Transverse colon (tissue), 4 donors: ENCODE results near the gene MPO.

Experiments
- EP300 ChIP-seq: sonication (generic); formaldehyde crosslinking; IDR thresholded peaks from one replicate; pipeline ENCODE4 v1.6.1; 2017; ENCODE audit warnings: antibody characterized with exemption, low read depth
- POLR2A ChIP-seq: fragments of 450-650 bp; IDR thresholded peaks from one replicate; pipeline ENCODE4 v1.6.1; 2016; ENCODE audit warnings: antibody characterized with exemption, mild to moderate bottlenecking, moderate library complexity
- POLR2AphosphoS5 ChIP-seq, 3 donors: sonication (generic); formaldehyde crosslinking; IDR thresholded peaks; one replicate each; pipeline ENCODE4 v1.6.1; 2016; ENCODE audit warnings: antibody characterized with exemption in 3 of 3
- TF ChIP-seq, protein P1 (sequence below), 5 experiments: fragments of 200-600 bp in 3 of 5; fragments of 450-650 bp in 2 of 5; sonication (generic) in 3 of 5; IDR thresholded peaks; 1 replicate in 2 of 5; 2 replicates in 3 of 5; pipeline ENCODE4 v1.5.1; 2016 to 2017; ENCODE audit warnings: antibody characterized with exemption in 5 of 5, inconsistent platforms in 3 of 5, mild to moderate bottlenecking in 2 of 5, moderate library complexity in 1 of 5

DNA sequence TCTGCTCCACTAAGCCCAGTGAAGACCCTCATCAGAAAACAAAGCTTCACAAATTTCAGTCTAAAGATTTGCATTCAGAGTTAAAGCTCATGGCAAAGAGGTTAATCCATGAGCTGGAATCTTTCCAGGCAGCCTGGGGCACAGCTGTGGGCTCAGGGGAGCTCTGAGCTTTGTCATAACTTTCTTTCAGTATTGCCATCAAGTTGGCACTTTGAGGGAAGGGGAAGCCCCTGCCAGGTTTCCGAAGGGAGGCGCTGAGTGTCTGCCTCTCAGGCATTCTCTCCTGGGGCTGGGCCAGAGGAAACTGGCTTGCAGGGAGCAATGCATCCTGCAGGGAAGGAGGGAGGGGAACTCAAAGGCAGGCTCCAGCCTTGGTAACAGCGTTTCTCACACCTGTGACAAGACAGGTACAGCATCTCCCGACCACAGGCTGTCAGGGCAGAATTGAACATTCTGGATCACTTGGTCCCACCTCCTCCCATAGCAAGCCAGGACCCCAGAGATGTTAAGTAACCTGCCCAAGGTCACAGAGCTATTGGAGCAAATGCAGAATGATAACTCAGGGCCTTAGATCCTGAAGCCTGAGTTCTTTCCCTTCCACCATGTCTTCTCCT, 38.5 kb downstream of the MPO start:
- TF ChIP-seq, protein P1, sequence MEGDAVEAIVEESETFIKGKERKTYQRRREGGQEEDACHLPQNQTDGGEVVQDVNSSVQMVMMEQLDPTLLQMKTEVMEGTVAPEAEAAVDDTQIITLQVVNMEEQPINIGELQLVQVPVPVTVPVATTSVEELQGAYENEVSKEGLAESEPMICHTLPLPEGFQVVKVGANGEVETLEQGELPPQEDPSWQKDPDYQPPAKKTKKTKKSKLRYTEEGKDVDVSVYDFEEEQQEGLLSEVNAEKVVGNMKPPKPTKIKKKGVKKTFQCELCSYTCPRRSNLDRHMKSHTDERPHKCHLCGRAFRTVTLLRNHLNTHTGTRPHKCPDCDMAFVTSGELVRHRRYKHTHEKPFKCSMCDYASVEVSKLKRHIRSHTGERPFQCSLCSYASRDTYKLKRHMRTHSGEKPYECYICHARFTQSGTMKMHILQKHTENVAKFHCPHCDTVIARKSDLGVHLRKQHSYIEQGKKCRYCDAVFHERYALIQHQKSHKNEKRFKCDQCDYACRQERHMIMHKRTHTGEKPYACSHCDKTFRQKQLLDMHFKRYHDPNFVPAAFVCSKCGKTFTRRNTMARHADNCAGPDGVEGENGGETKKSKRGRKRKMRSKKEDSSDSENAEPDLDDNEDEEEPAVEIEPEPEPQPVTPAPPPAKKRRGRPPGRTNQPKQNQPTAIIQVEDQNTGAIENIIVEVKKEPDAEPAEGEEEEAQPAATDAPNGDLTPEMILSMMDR (IDR thresholded peaks at IDR 0.05), result no peak
- TF ChIP-seq POLR2A, result no peak
- TF ChIP-seq POLR2AphosphoS5 (IDR thresholded peaks at IDR 0.05), result no peak
- TF ChIP-seq EP300, result no peak
